Measurements from ENCODE around the gene RNGTT. TPM values are rescaled to one million over a fixed set of nuclear protein-coding genes. Genes with fewer than 3 reads are reported as not detected.

Gene RNGTT
- total RNA-seq, 2 donors from 2014 or later = 13.2 to 13.5 TPM

GRCh38 chr6:88561034-88561953 lies 402.1 kb downstream of the RNGTT start:
- DNase-seq (ENCODE audit: low spot score) = no peak
- intact Hi-C loops (cut with DNase I) = no loop called here

Other genes starting within 250 kb of the RNGTT start
- gene PNRC1, start 117.1 kb upstream of the RNGTT start, total RNA-seq = 100 to 1,000 TPM; 280 to 381 TPM
- 1 to 10 TPM; 3.4 to 3.5 TPM for gene SRSF12, start 154.5 kb upstream of the RNGTT start, total RNA-seq
- gene PM20D2, start 182.4 kb upstream of the RNGTT start, total RNA-seq = 10 to 100 TPM in 1 of 2 donors, 1 to 10 TPM in 1; 9.1 to 14.0 TPM

Data from posterior vena cava (tissue), 2 donors.